GM23338 (cell line): ENCODE data around the gene HCAR2. TPM values are rescaled to one million over a fixed set of nuclear protein-coding genes. Genes with fewer than 3 reads are reported as not detected.
A peak's percentile ranks its signal among the peaks of the same experiment; 100 is the strongest.

Experiments
- ATAC-seq: fragments of 200-7000 bp; cut with Tn5 transposase; 3 replicates; pipeline ENCODE4 v1.9.1; 2020
- DNase-seq: peaks from one replicate; pipeline ENCODE4 v3.0.0-alpha.2; 2015; ENCODE audit warnings: low spot score
- H2AFZ ChIP-seq: fragments of 200-600 bp; sonication (generic); 2 replicates; pipeline ENCODE4 v1.8.0; 2016; ENCODE audit warnings: antibody characterized with exemption, mild to moderate bottlenecking, moderate library complexity
- H3F3A ChIP-seq: fragments of 200-600 bp; sonication (generic); replicated peaks from 2 replicates; pipeline ENCODE4 v1.8.0; 2017; ENCODE audit warnings: antibody characterized with exemption, mixed run types, low read depth
- H3K27ac ChIP-seq: fragments of 200-600 bp; sonication (generic); 2 replicates; pipeline ENCODE4 v1.6.1; 2016; ENCODE audit warnings: low read depth
- H3K27me3 ChIP-seq: fragments of 200-600 bp; sonication (generic); 2 replicates; pipeline ENCODE4 v1.8.0; 2016; ENCODE audit warnings: mild to moderate bottlenecking, mixed run types, moderate library complexity; ENCODE audit not compliant: insufficient read depth
- H3K36me3 ChIP-seq: fragments of 200-600 bp; sonication (generic); 2 replicates; pipeline ENCODE4 v1.8.0; 2016; ENCODE audit warnings: mild to moderate bottlenecking; ENCODE audit not compliant: insufficient read depth
- H3K4me1 ChIP-seq: fragments of 200-600 bp; sonication (generic); 2 replicates; pipeline ENCODE4 v1.8.0; 2016; ENCODE audit warnings: mild to moderate bottlenecking, moderate library complexity; ENCODE audit not compliant: insufficient read depth
- H3K4me2 ChIP-seq: fragments of 200-600 bp; sonication (generic); 2 replicates; pipeline ENCODE4 v1.7.1; 2017; ENCODE audit warnings: mixed run types
- H3K4me3 ChIP-seq: fragments of 200-600 bp; sonication (generic); 2 replicates; pipeline ENCODE4 v1.6.1; 2016; ENCODE audit warnings: mixed run types
- H3K79me2 ChIP-seq: fragments of 200-600 bp; sonication (generic); replicated peaks from 2 replicates; pipeline ENCODE4 v1.8.0; 2017; ENCODE audit warnings: mild to moderate bottlenecking; ENCODE audit not compliant: insufficient read depth
- H3K9me2 ChIP-seq: fragments of 200-600 bp; sonication (generic); 2 replicates; pipeline ENCODE4 v1.8.0; 2017; ENCODE audit not compliant: insufficient read depth
- H4K20me1 ChIP-seq: fragments of 200-600 bp; sonication (generic); replicated peaks from 2 replicates; pipeline ENCODE4 v1.8.0; 2017; ENCODE audit warnings: mild to moderate bottlenecking; ENCODE audit not compliant: insufficient read depth
- H3K27ac Mint-ChIP-seq: 2 replicates; pipeline ENCODE4 v1.8.0; 2020; ENCODE audit warnings: inconsistent platforms, mild to moderate bottlenecking, moderate library complexity, mixed read lengths
- H3K27me3 Mint-ChIP-seq: 3 replicates; pipeline ENCODE4 v1.8.0; 2022; ENCODE audit warnings: low read depth, mild to moderate bottlenecking, moderate library complexity, mixed read lengths, inconsistent platforms; ENCODE audit not compliant: insufficient read depth, poor library complexity
- H3K36me3 Mint-ChIP-seq: 3 replicates; pipeline ENCODE4 v1.8.0; 2021; ENCODE audit warnings: low read depth, mild to moderate bottlenecking, inconsistent platforms, moderate library complexity, mixed read lengths
- H3K4me1 Mint-ChIP-seq: 3 replicates; pipeline ENCODE4 v1.8.0; 2020; ENCODE audit warnings: mild to moderate bottlenecking, inconsistent platforms, mixed read lengths
- H3K4me3 Mint-ChIP-seq: 3 replicates; pipeline ENCODE4 v1.8.0; 2021; ENCODE audit warnings: moderate library complexity, mild to moderate bottlenecking, inconsistent platforms, mixed read lengths
- H3K9me3 Mint-ChIP-seq: 3 replicates; pipeline ENCODE4 v1.8.0; 2020; ENCODE audit warnings: moderate library complexity, mild to moderate bottlenecking, inconsistent platforms, mixed read lengths
- CREB1 ChIP-seq: fragments of 250-450 bp; sonication (Bioruptor Pico); IDR thresholded peaks from 2 replicates; pipeline ENCODE4 v1.5.0; 2020; ENCODE audit warnings: low read depth, mild to moderate bottlenecking, moderate library complexity
- CTCF ChIP-seq, 2 experiments: fragments of 200-600 bp in 1 of 2; sonication (generic) in 1 of 2; conservative IDR thresholded peaks; 2 replicates each; pipeline versions ENCODE4 v1.5.1 to v1.6.1; 2016 to 2017; ENCODE audit warnings: antibody characterized with exemption in 2 of 2, low read depth in 2 of 2, mild to moderate bottlenecking in 2 of 2, moderate library complexity in 1 of 2
- ETS1 ChIP-seq: IDR thresholded peaks from 2 replicates; pipeline ENCODE4 v1.6.1; 2016; ENCODE audit warnings: antibody characterized with exemption
- EZH2 ChIP-seq: fragments of 200-600 bp; sonication (generic); IDR thresholded peaks from one replicate; pipeline ENCODE4 v1.8.0; 2017; ENCODE audit warnings: antibody characterized with exemption, mild to moderate bottlenecking, low read depth; ENCODE audit not compliant: unreplicated experiment
- EZH2phosphoT487 ChIP-seq: fragments of 200-600 bp; sonication (generic); IDR thresholded peaks from one replicate; pipeline ENCODE4 v1.8.1; 2018; ENCODE audit warnings: antibody characterized with exemption; ENCODE audit not compliant: unreplicated experiment
- NANOG ChIP-seq: IDR thresholded peaks from 2 replicates; pipeline ENCODE4 v1.6.1; 2016; ENCODE audit warnings: antibody characterized with exemption, borderline replicate concordance
- POLR2AphosphoS5 ChIP-seq: IDR thresholded peaks from 2 replicates; pipeline ENCODE4 v1.6.1; 2016; ENCODE audit warnings: antibody characterized with exemption, low read depth
- STAT1 ChIP-seq: IDR thresholded peaks from one replicate; pipeline ENCODE4 v1.6.1; 2016; ENCODE audit warnings: antibody characterized with exemption; ENCODE audit not compliant: unreplicated experiment
- ZNF114 ChIP-seq: fragments of 250-450 bp; sonication (Bioruptor Pico); IDR thresholded peaks from 2 replicates; pipeline ENCODE4 v1.5.0; 2020; ENCODE audit warnings: mild to moderate bottlenecking, moderate library complexity
- ZNF331 ChIP-seq: fragments of 250-450 bp; sonication (Bioruptor Pico); IDR thresholded peaks from 2 replicates; pipeline ENCODE4 v1.5.0; 2020; ENCODE audit warnings: low read depth, mild to moderate bottlenecking, moderate library complexity
- ZNF462 ChIP-seq: fragments of 250-450 bp; sonication (Bioruptor Pico); IDR thresholded peaks from 2 replicates; pipeline ENCODE4 v1.5.0; 2020; ENCODE audit warnings: mild to moderate bottlenecking, moderate library complexity
- polyA plus RNA-seq: library from polyadenylated mRNA; unstranded; fragments of >200 nt; fragmentation: Nextera tagmentation; extraction: Ambion mirVana; gene quantifications from 2 replicates; pipeline ENCODE4 v1.2.1, GENCODE V29; 2016
- total RNA-seq: library from RNA; depleted of rRNA; stranded (reverse); fragments of >200 nt; shearing (Covaris generic); gene quantifications from 2 replicates; pipeline ENCODE4 v1.2.3, GENCODE V29; 2014

Gene HCAR2
- total and polyA plus RNA-seq, 2 experiments from 2014 or later: not detected

- Histone ChIP-seq H3K79me2 (no peaks in the 10 kb centered on the region), H3K4me3 (no peak overlapping the region), H4K20me1 (no peaks in the 10 kb centered on the region), H3K4me2 (no peak overlapping the region), H3K27ac (no peak overlapping the region), H3K27me3 (no peaks in the 10 kb centered on the region), H3K9me2 (no peaks in the 10 kb centered on the region), H2AFZ (peak overlapping the region; percentile 9; the same call in 1 of the 2 replicates), H3K4me1 (no peaks in the 10 kb centered on the region), H3K36me3 (no peaks in the 10 kb centered on the region), H3F3A (no peaks in the 10 kb centered on the region)
- ATAC-seq (no peak), DNase-seq (peak; percentile 42)
- Mint-ChIP-seq H3K27ac (peak overlapping the region; percentile 57; the same call in 1 of the 2 replicates), H3K4me3 (no peak overlapping the region), H3K36me3 (no peaks in the 10 kb centered on the region), H3K4me1 (peaks cover 14% of the 10 kb centered on the region), H3K9me3 (no peaks in the 10 kb centered on the region), H3K27me3 (no peaks in the 10 kb centered on the region)
- TF ChIP-seq STAT1 (no peak), ZNF114 (CRISPR knock-in tag) (no peak), NANOG (no peak), ETS1 (no peak), POLR2AphosphoS5 (no peak)
These were observed 23.0 kb upstream of the HCAR2 start for GRCh38 chr12:122726080-122726558.

GRCh38 chr12:122725452-122726079, 22.4 kb upstream of the HCAR2 start:
- Histone ChIP-seq H3K36me3 (no peaks in the 10 kb centered on the region), H4K20me1 (no peaks in the 10 kb centered on the region), H3K27ac (no peak overlapping the region), H3K4me3 (no peak overlapping the region), H3K4me2 (no peak overlapping the region), H3K4me1 (no peaks in the 10 kb centered on the region), H3K79me2 (no peaks in the 10 kb centered on the region), H3F3A (no peaks in the 10 kb centered on the region), H2AFZ (peak overlapping the region; percentile 9), H3K9me2 (no peaks in the 10 kb centered on the region), H3K27me3 (no peaks in the 10 kb centered on the region)
- peaks cover 9% of the 10 kb centered on the region for H3K4me1 Mint-ChIP-seq
- ATAC-seq (no peak), DNase-seq (no peak)
- no peaks in the 10 kb centered on the region for H3K9me3 Mint-ChIP-seq
- no peak overlapping the region for H3K4me3 Mint-ChIP-seq
- H3K36me3 Mint-ChIP-seq: no peaks in the 10 kb centered on the region
- peak overlapping the region; percentile 57; the same call in 1 of the 2 replicates for H3K27ac Mint-ChIP-seq
- H3K27me3 Mint-ChIP-seq: no peaks in the 10 kb centered on the region
- TF ChIP-seq EZH2phosphoT487 (no peak), CREB1 (CRISPR knock-in tag) (no peak), CTCF (conservative IDR thresholded peaks at IDR 0.05; ENCODE audit: low read depth in 2 of 2) (no peak), POLR2AphosphoS5 (no peak), ZNF331 (CRISPR knock-in tag) (no peak), EZH2 (no peak), STAT1 (no peak), ZNF462 (CRISPR knock-in tag) (no peak), NANOG (no peak)
